ENCODE results near the gene ACBD4.

ACBD4 gene

DNA sequence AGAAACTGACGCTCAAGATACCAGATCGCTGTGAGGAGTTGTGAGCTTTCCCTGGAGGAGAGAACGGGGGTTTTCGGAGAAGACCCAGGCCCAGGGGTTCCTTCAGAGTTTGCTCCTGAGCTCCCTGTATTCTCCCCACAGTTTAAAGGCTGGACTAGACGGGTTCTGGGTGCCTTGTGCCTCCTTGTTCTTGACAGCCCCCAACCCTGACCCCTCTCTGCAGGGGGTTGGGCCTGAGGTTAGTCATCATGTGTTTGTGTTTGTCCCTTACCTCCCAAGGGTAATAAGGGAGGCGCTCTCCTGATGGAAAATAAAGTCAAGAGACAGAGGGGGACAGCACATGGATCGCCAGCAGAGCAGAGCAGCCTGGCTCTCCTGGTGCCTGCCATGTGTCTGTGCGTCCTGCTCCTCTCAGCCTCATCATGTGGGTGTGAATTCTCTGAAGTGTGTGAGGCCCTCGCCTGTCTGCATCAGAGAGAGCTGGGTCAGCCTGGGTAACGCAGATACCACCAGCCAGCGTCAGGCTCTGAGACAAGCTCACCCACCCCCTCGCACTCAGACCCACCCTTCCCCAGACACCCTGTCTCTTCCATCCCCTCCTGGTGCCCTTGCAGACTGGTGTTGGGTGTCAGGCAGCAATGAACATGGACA is 34.9 kb downstream of the ACBD4 start:
- no peak overlapping the region for H3K4me3 ChIP-seq (ENCODE audit: low read depth, low read length)
- DNase-seq (ENCODE audit: low read depth), result peak; percentile 7

DNA sequence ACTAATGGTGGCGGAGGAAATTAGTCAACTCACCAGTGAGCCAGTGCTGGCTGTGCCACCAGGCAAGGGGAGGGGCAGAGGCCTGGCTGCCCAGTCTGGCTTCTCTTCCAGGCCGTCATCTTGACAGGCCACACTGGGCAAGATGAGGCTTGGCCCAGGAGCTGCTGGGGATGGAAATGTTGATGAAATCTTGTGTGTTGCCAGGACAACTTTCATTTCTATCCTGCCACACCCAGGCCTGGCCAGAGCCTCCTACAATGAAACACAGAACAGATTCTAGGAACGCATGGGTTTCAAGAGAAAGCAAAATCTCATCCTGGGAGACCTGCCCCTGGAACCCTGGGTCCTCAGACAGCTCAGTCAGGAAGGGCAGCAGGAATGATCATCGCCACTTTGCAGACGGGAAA is 35.4 kb downstream of the ACBD4 start:
- peak; percentile 73 for DNase-seq (ENCODE audit: low read depth)
- TF ChIP-seq, protein P1, sequence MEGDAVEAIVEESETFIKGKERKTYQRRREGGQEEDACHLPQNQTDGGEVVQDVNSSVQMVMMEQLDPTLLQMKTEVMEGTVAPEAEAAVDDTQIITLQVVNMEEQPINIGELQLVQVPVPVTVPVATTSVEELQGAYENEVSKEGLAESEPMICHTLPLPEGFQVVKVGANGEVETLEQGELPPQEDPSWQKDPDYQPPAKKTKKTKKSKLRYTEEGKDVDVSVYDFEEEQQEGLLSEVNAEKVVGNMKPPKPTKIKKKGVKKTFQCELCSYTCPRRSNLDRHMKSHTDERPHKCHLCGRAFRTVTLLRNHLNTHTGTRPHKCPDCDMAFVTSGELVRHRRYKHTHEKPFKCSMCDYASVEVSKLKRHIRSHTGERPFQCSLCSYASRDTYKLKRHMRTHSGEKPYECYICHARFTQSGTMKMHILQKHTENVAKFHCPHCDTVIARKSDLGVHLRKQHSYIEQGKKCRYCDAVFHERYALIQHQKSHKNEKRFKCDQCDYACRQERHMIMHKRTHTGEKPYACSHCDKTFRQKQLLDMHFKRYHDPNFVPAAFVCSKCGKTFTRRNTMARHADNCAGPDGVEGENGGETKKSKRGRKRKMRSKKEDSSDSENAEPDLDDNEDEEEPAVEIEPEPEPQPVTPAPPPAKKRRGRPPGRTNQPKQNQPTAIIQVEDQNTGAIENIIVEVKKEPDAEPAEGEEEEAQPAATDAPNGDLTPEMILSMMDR (conservative IDR thresholded peaks at IDR 0.05; ENCODE audit: low read depth, low read length), result no peak
- H3K4me3 ChIP-seq (ENCODE audit: low read depth, low read length), result no peak overlapping the region

More for the DNA sequence above, 34.9 kb downstream of the ACBD4 start:
- TF ChIP-seq, protein P1 (conservative IDR thresholded peaks at IDR 0.05; ENCODE audit: low read depth, low read length), result no peak

DNA sequence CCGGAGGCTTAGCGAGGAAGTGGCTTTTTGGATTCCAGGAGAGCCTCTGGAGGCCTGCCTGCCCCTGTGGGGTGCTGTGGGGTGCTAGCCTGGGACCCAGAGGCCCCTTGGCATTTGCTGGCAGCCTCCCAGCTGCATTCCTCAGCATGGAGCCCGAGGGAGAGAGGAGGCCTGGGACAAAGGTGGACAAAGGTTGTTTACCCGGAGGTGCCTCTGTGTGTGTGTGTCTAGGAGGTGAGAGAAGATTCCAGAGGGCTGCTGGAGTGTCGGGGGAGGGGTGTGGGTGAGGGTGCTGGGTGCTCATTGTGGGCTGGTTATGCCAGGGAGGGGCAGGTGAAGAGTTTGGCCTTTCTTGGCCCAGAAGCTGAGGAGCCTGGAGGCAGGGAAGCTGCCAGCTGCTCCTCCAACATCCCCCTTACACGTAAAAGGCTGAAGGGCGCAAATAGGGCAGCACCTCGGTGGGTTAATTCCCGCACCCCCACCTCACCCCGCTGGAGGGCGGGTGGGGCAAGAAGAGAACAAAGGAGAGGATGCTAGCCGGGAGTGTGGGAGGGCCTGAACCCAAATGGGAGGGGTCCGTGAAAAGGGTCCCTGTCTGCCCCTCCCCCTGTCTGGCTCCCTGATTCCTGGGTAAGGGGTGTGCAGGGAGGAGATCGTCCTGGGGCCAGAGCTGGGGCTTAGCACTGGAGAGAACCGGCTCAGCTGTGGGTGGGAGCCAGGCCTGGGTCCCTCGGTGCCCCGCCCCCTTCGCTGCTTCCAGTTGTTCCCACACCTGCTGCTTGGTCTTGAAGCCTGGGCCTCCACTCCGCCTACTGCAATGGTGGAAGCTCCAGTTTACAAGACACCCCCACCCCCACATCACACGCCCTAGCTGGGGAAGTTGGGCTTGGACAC is 36.1 kb downstream of the ACBD4 start:
- no peak overlapping the region for H3K4me3 ChIP-seq (ENCODE audit: low read depth, low read length)
- TF ChIP-seq, protein P1 (conservative IDR thresholded peaks at IDR 0.05; ENCODE audit: low read depth, low read length), result no peak

DNA sequence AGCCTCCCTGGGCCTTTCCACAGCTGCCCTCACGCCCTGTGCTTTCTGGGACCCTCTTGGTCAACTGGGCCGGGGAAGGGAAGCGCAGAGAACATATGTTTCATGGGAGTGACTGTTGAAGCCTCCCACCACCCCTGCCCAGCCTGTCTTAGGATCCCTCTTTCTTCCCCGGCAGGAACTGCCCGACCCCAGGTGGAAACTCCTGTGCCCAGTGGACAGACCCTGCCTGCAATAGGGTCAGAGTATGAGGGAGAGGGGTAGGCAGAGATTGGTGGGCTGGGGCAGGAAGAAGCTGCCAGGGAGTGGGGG is 36.7 kb downstream of the ACBD4 start:
- DNase-seq (ENCODE audit: low read depth), result no peak
- no peak overlapping the region for H3K4me3 ChIP-seq (ENCODE audit: low read depth, low read length)
- TF ChIP-seq, protein P1 (conservative IDR thresholded peaks at IDR 0.05; ENCODE audit: low read depth, low read length), result no peak

More for the DNA sequence above, 36.1 kb downstream of the ACBD4 start:
- no peak for DNase-seq (ENCODE audit: low read depth)

DNA sequence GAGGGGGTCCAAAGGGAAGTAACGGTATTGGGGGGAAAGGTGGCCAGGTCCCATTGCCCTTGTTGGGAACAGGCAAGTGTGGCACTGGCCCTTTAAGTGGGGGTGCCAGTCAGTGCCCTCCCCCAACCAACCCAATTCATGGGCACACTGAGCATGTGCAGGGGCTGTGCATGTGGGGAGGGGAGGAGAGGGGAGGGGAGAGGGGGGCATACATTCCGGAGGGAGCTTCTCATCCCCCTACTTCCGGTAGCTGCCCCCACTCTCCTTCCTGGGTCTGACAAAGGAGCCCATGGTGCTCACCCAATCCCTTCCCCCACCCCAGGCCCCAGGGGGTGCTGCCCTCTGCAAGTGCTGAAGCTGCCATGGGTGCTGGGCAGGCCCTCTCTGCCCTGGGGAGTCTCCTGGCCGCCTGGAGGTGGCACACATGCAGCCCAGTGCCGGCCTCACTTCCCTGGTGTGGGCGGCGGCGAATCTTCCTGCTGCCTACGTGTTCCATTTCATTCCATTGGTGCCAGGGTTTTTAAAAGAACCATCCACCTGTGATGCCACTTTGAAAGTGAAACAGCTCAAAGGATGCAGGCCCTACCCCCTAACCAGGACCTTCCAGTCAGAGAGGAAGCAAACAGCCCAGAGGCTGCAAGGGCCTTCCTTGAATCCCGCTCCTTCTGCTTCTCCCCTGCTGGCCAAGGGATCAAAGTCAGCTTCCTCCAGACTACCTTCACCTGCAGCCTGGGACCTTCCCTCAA is 37.2 kb downstream of the ACBD4 start:
- DNase-seq (ENCODE audit: low read depth), result peak; percentile 35

DNA sequence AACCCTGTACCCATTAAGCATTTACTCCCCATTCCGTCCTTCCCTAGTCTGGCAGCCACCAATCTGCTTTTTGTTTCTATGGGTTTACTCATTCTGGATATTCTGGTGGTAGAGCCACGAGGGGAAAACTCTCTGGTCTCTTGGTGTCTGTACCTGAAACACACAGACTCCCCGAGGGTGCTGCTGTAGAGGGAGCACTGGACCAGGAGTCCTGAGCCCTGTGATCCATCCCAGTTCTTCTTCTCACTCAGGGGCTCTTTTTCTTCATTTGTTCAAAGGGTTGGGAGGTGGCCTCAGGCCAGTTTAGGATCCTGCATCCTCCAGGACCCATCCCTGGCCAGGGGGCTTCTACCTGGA is 40.2 kb downstream of the ACBD4 start:
- no peak for DNase-seq (ENCODE audit: low read depth)
- TF ChIP-seq, protein P1 (conservative IDR thresholded peaks at IDR 0.05; ENCODE audit: low read depth, low read length), result no peak
- no peak overlapping the region for H3K4me3 ChIP-seq (ENCODE audit: low read depth, low read length)

More for the DNA sequence above, 37.2 kb downstream of the ACBD4 start:
- no peak overlapping the region for H3K4me3 ChIP-seq (ENCODE audit: low read depth, low read length)
- TF ChIP-seq, protein P1 (conservative IDR thresholded peaks at IDR 0.05; ENCODE audit: low read depth, low read length), result no peak

All from choroid plexus epithelial cell (primary cell).